Endothelial cell of umbilical vein (primary cell): ENCODE data around the gene PRDM1. TPM values are rescaled to one million over a fixed set of nuclear protein-coding genes. Genes with fewer than 3 reads are reported as not detected.

ENCODE experiments used
- BruUV-seq: library from RNA; stranded (reverse); fragments of 400-500 nt; replicated peaks from 2 replicates; lab custom pipeline; 2021; lab: Mats Ljungman, UMichigan
- CTCF ChIA-PET: fragments of 300-600, 350-600 bp; sonication (Branson Sonifier 250); formaldehyde crosslinking; loops from one replicate; lab custom pipeline; 2021; ENCODE audit warnings: antibody characterized with exemption, inconsistent platforms; lab: Charles Lee
- POLR2A ChIA-PET: fragments of 300-600, 350-600 bp; sonication (Branson Sonifier 250); formaldehyde crosslinking; loops from one replicate; lab custom pipeline; 2021; ENCODE audit warnings: antibody characterized with exemption, inconsistent platforms; lab: Charles Lee
- DNase-seq: peaks from one replicate; pipeline ENCODE4 v3.0.0-alpha.2; 2011; ENCODE audit warnings: low read depth, low spot score
- FAIRE-seq: peaks from 2 replicates; lab custom pipeline; 2011; peaks lifted over from hg19 to GRCh38; lab: Jason Lieb, UNC
- H2AFZ ChIP-seq: 2 replicates; pipeline ENCODE4 v1.6.0; 2012; ENCODE audit warnings: low read depth, low read length, control low read depth, inconsistent platforms
- H3K27ac ChIP-seq: 2 replicates; pipeline ENCODE4 v1.5.1; 2011; ENCODE audit warnings: low read depth, mild to moderate bottlenecking, control low read depth, low read length, moderate library complexity; ENCODE audit not compliant: insufficient read depth
- H3K27me3 ChIP-seq, 2 experiments: 2 replicates each; pipeline versions ENCODE4 v1.6.0 to v1.6.1; 2011; ENCODE audit warnings: low read length in 2 of 2, mixed read lengths in 1 of 2; ENCODE audit not compliant: control insufficient read depth in 2 of 2, insufficient read depth in 2 of 2
- H3K36me3 ChIP-seq, 2 experiments: 2 replicates in 1 of 2; 3 replicates in 1 of 2; pipeline ENCODE4 v1.5.1; 2011; ENCODE audit warnings: low read length in 2 of 2, mild to moderate bottlenecking in 1 of 2, moderate library complexity in 1 of 2; ENCODE audit not compliant: control insufficient read depth in 2 of 2, insufficient read depth in 2 of 2; ENCODE audit errors: extremely low read depth in 1 of 2
- H3K4me1 ChIP-seq: 3 replicates; pipeline ENCODE4 v1.5.1; 2011; ENCODE audit warnings: mild to moderate bottlenecking, low read length; ENCODE audit not compliant: control insufficient read depth, insufficient read depth; ENCODE audit errors: extremely low read depth
- H3K4me2 ChIP-seq: 2 replicates; pipeline ENCODE4 v1.6.1; 2011; ENCODE audit warnings: low read length, control low read depth, mixed read lengths; ENCODE audit not compliant: insufficient read depth
- H3K4me3 ChIP-seq, 3 experiments: fragments of 200-600 bp in 1 of 3; sonication (generic), shearing (Covaris generic) in 1 of 3; replicated peaks in 1 of 3; 2 replicates each; pipeline ENCODE4 v1.5.1; 2011 to 2016; ENCODE audit warnings: control low read depth in 3 of 3, low read length in 3 of 3, mild to moderate bottlenecking in 2 of 3, inconsistent platforms in 1 of 3, low read depth in 1 of 3, moderate library complexity in 1 of 3; ENCODE audit not compliant: insufficient read depth in 1 of 3
- H3K79me2 ChIP-seq: 2 replicates; pipeline ENCODE4 v1.6.0; 2012; ENCODE audit warnings: low read length, inconsistent platforms; ENCODE audit not compliant: control insufficient read depth, insufficient read depth
- H3K9ac ChIP-seq: replicated peaks from 2 replicates; pipeline ENCODE3; 2011; ENCODE audit warnings: low read length, control low read depth; ENCODE audit not compliant: insufficient read depth; ENCODE audit errors: extremely low read depth
- H3K9me1 ChIP-seq: replicated peaks from 3 replicates; pipeline ENCODE4 v1.6.0; 2011; ENCODE audit warnings: mild to moderate bottlenecking, low read length; ENCODE audit not compliant: control insufficient read depth, insufficient read depth; ENCODE audit errors: extremely low read depth
- H3K9me3 ChIP-seq: replicated peaks from 2 replicates; pipeline ENCODE4 v1.5.1; 2012; ENCODE audit warnings: low read length, inconsistent platforms; ENCODE audit not compliant: control insufficient read depth, insufficient read depth
- H4K20me1 ChIP-seq: replicated peaks from 2 replicates; pipeline ENCODE3; 2011; ENCODE audit warnings: mild to moderate bottlenecking, low read length; ENCODE audit not compliant: control insufficient read depth, insufficient read depth; ENCODE audit errors: extremely low read depth
- EZH2 ChIP-seq: IDR thresholded peaks from 2 replicates; pipeline ENCODE4 v1.6.1; 2012; ENCODE audit warnings: borderline replicate concordance, low read depth, mild to moderate bottlenecking, moderate library complexity, low read length, inconsistent platforms; ENCODE audit not compliant: severe bottlenecking
- FOS ChIP-seq: IDR thresholded peaks from 2 replicates; pipeline ENCODE4 v1.6.1; 2011; ENCODE audit warnings: mild to moderate bottlenecking, low read length, moderate library complexity, borderline replicate concordance; ENCODE audit not compliant: insufficient read depth
- GATA2 ChIP-seq: IDR thresholded peaks from 2 replicates; pipeline ENCODE4 v1.7.0; 2011; ENCODE audit warnings: low read depth, mild to moderate bottlenecking, moderate library complexity, mixed read lengths, low read length; ENCODE audit not compliant: insufficient read length, insufficient read depth
- JUN ChIP-seq: IDR thresholded peaks from 2 replicates; pipeline ENCODE4 v1.6.1; 2011; ENCODE audit warnings: borderline replicate concordance, low read depth; ENCODE audit not compliant: insufficient read length, insufficient read depth
- MYC ChIP-seq: IDR thresholded peaks from one replicate; pipeline ENCODE4 v1.6.1; 2011; ENCODE audit warnings: mild to moderate bottlenecking, low read depth, low read length
- POLR2A ChIP-seq: IDR thresholded peaks from 2 replicates; pipeline ENCODE4 v1.6.1; 2012; ENCODE audit warnings: low read depth, mild to moderate bottlenecking, control low read depth, low read length
- POLR2AphosphoS5 ChIP-seq: IDR thresholded peaks from 2 replicates; pipeline ENCODE4 v1.6.1; 2012; ENCODE audit warnings: low read depth, mild to moderate bottlenecking, control low read depth, low read length, moderate library complexity; ENCODE audit not compliant: insufficient read depth
- dilution Hi-C: fragments of 300-500 bp; cut with MboI; formaldehyde crosslinking; loops from one replicate; pipeline ENCODE4 v1.15.0; 2019; ENCODE audit warnings: low sequenced_read_pairs; ENCODE audit not compliant: extremely low pct_ligation_motif_present
- intact Hi-C: fragments of 100-400 bp; cut with micrococcal nuclease; formaldehyde crosslinking; loops from one replicate; pipeline ENCODE4 v1.10.0; 2022
- polyA plus RNA-seq, 4 experiments: library from polyadenylated mRNA; depleted of rRNA in 3 of 4; stranded (reverse) in 3 of 4; unstranded in 1 of 4; fragments of >200 nt; gene quantifications; 2 replicates each; pipeline versions ENCODE4 v1.2.1 to v1.2.3, GENCODE V29; 2011 to 2012; ENCODE audit warnings: missing spikeins in 1 of 4
- total RNA-seq: library from RNA; stranded (reverse); gene quantifications from 2 replicates; pipeline ENCODE4 v1.2.3, GENCODE V29; 2021
- TF ChIP-seq, protein P1 (sequence below): IDR thresholded peaks from 2 replicates; pipeline ENCODE4 v1.6.1; 2011; ENCODE audit not compliant: insufficient read depth, insufficient read length
- TF ChIP-seq, protein P2 (sequence below), 2 donors: IDR thresholded peaks; 1 replicate in 1 of 2; 2 replicates in 1 of 2; pipeline ENCODE4 v1.5.1; 2011; ENCODE audit warnings: low read length in 2 of 2, mild to moderate bottlenecking in 2 of 2, moderate library complexity in 2 of 2, control low read depth in 1 of 2, inconsistent platforms in 1 of 2, low read depth in 1 of 2; ENCODE audit not compliant: insufficient read depth in 1 of 2; ENCODE audit errors: extremely low read depth in 1 of 2

The PRDM1 gene
- total and polyA plus RNA-seq, 2 donors (not counting 3 experiments of a cell fraction or from before 2014, with no cell fraction given): 0.36 to 2.7 TPM

DNA sequence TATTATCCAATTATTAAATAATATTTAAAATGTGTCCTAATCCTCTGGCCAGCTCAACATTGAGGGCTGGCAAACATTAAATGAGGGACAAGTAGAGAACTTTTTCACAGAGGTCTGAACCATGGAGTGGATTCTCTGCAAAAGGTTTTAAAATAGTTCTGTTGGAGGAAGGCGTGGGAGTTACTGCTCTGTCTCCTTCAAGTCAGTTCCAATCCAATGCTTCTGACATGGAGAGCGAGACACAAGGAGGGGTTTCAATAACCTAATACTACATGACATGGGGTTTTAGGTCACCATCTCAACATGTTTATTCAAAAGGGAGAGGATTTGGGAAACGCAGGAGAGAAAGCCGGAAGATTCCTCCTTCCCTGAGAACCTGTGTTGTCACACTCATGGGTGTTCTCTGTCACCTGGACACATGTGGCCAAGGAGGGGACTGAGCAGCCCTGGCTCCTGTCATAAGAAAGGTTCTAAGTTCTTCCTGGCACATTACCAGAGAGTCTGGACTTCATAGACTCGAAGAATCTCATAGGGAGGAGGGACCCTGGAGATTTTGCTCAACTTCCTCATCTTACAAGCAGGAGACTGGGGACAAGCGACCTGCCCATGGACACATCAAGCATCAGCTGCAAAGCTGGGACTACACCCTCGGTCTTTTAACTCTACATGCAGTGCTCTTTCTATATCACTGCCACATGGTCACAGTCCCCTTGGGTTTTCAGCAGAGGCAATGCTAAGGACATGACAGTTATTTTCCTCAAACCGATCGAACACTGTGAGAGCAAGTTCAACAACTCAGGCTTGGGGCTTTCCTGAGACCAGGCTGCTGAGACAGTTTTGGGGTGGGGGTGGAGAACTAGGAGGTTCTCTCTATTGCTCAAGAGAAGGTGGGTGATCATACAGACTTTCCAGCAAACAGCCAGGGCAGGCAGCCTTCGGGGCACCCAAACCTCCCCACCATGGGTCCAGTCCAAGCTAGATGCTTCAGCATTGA, 38.6 kb downstream of the PRDM1 start:
- Histone ChIP-seq H3K4me1 (no peaks in the 10 kb centered on the region), H3K9me3 (no peaks in the 10 kb centered on the region), H2AFZ (no peak overlapping the region), H3K9ac (no peak overlapping the region), H3K36me3 (no peaks in the 10 kb centered on the region), H4K20me1 (no peaks in the 10 kb centered on the region), H3K27me3 (no peaks in the 10 kb centered on the region), H3K4me2 (no peak overlapping the region), H3K27ac (no peak overlapping the region), H3K9me1 (no peaks in the 10 kb centered on the region), H3K79me2 (no peaks in the 10 kb centered on the region), H3K4me3 (no peak overlapping the region)
- TF ChIP-seq EZH2 (no peak), JUN (no peak), MYC (no peak), FOS (no peak), POLR2A (no peak), POLR2AphosphoS5 (no peak)
- ChIA-PET POLR2A (no interaction called here), CTCF (interaction anchor here (1.1 kb wide), 1 partner anchor 13 kb away, joined by 3 read pairs; no protein-coding TSS in a partner anchor)
- no TSS peak for BruUV-seq
- intact Hi-C loops (no loop called here), dilution Hi-C loops (no loop called here)
- DNase-seq (no peak), FAIRE-seq (no peak)

DNA sequence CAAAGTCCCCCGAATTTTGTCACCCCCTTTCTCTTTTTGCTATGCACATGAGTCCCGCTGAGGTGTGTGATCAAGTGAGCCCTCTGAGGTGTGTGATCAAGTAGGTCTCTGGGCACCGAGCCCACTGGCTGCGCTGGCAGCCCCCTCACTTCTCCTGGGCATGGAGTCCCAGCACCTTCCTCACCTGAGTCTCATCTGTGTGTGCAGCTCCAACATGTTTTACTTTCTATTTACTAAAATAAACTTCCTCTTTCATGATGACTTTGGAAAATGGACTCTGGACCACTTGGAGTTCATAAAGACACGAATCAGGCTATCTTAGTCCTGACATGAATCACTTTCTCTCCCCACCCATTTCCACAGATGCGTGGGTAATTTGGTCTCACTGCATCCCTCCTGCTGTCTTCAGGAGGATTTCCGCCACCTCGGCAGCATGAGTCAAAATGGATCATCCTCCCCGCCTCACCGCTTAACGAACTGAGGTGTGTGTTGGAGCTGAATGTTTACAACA, 39.8 kb downstream of the PRDM1 start:
- CTCF ChIA-PET: no interaction called here

More for the DNA sequence above, 39.8 kb downstream of the PRDM1 start:
- Histone ChIP-seq H3K36me3 (no peaks in the 10 kb centered on the region), H3K4me2 (no peak overlapping the region), H3K4me3 (no peak overlapping the region), H3K27ac (no peak overlapping the region), H3K9ac (no peak overlapping the region), H3K4me1 (no peaks in the 10 kb centered on the region), H2AFZ (no peak overlapping the region), H3K9me1 (no peaks in the 10 kb centered on the region), H4K20me1 (no peaks in the 10 kb centered on the region), H3K27me3 (no peaks in the 10 kb centered on the region), H3K79me2 (no peaks in the 10 kb centered on the region), H3K9me3 (no peaks in the 10 kb centered on the region)
- intact Hi-C loops (no loop called here), dilution Hi-C loops (no loop called here)
- no peak for DNase-seq
- POLR2A ChIA-PET: no interaction called here
- TF ChIP-seq, protein P1, sequence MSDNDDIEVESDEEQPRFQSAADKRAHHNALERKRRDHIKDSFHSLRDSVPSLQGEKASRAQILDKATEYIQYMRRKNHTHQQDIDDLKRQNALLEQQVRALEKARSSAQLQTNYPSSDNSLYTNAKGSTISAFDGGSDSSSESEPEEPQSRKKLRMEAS: no peak
- no peak for TF ChIP-seq POLR2AphosphoS5
- no peak for TF ChIP-seq JUN
- no peak for TF ChIP-seq EZH2
- TF ChIP-seq MYC: no peak
- TF ChIP-seq POLR2A: no peak
- no peak for TF ChIP-seq GATA2
- TF ChIP-seq FOS: no peak
- TF ChIP-seq, protein P2, sequence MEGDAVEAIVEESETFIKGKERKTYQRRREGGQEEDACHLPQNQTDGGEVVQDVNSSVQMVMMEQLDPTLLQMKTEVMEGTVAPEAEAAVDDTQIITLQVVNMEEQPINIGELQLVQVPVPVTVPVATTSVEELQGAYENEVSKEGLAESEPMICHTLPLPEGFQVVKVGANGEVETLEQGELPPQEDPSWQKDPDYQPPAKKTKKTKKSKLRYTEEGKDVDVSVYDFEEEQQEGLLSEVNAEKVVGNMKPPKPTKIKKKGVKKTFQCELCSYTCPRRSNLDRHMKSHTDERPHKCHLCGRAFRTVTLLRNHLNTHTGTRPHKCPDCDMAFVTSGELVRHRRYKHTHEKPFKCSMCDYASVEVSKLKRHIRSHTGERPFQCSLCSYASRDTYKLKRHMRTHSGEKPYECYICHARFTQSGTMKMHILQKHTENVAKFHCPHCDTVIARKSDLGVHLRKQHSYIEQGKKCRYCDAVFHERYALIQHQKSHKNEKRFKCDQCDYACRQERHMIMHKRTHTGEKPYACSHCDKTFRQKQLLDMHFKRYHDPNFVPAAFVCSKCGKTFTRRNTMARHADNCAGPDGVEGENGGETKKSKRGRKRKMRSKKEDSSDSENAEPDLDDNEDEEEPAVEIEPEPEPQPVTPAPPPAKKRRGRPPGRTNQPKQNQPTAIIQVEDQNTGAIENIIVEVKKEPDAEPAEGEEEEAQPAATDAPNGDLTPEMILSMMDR (IDR thresholded peaks at IDR 0.05; ENCODE audit: extremely low read depth in 1 of 2, insufficient read depth in 1 of 2, low read depth in 1 of 2, low read length in 2 of 2): no peak
- FAIRE-seq: no peak
- BruUV-seq: no TSS peak
